Measurements from ENCODE around the gene MLANA.

DNA sequence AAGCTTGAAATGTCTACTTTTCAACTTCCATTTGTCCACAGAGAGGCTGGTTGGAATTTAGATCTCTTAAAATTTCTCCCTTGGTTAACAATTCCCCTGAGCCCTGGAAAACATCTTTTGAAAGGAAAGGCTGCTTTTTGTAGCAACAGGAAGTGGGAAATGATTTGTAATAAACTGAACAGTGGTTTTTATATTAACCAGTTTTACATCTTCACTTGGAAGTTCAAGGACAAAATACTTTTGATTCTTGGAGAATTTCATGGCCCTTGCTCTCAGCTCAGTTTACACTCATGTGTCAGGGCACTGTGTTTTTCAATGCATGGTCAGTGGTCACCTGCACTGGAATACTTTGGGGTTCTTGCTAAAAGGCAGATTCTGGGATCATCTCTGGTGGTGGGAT lies 9.9 kb downstream of the MLANA start:
- TF ChIP-seq, protein P1, sequence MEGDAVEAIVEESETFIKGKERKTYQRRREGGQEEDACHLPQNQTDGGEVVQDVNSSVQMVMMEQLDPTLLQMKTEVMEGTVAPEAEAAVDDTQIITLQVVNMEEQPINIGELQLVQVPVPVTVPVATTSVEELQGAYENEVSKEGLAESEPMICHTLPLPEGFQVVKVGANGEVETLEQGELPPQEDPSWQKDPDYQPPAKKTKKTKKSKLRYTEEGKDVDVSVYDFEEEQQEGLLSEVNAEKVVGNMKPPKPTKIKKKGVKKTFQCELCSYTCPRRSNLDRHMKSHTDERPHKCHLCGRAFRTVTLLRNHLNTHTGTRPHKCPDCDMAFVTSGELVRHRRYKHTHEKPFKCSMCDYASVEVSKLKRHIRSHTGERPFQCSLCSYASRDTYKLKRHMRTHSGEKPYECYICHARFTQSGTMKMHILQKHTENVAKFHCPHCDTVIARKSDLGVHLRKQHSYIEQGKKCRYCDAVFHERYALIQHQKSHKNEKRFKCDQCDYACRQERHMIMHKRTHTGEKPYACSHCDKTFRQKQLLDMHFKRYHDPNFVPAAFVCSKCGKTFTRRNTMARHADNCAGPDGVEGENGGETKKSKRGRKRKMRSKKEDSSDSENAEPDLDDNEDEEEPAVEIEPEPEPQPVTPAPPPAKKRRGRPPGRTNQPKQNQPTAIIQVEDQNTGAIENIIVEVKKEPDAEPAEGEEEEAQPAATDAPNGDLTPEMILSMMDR (tag by site-specific recombination; IDR thresholded peaks at IDR 0.05), result no peak
- TF ChIP-seq SETDB1 (IDR thresholded peaks at IDR 0.05; ENCODE audit: insufficient read length, low read length), result no peak
- TF ChIP-seq, protein P2, sequence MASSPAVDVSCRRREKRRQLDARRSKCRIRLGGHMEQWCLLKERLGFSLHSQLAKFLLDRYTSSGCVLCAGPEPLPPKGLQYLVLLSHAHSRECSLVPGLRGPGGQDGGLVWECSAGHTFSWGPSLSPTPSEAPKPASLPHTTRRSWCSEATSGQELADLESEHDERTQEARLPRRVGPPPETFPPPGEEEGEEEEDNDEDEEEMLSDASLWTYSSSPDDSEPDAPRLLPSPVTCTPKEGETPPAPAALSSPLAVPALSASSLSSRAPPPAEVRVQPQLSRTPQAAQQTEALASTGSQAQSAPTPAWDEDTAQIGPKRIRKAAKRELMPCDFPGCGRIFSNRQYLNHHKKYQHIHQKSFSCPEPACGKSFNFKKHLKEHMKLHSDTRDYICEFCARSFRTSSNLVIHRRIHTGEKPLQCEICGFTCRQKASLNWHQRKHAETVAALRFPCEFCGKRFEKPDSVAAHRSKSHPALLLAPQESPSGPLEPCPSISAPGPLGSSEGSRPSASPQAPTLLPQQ (tag by site-specific recombination; IDR thresholded peaks at IDR 0.05), result no peak
- no peak for TF ChIP-seq ZNF239 (tag by site-specific recombination; IDR thresholded peaks at IDR 0.05)
- TF ChIP-seq, protein P3, sequence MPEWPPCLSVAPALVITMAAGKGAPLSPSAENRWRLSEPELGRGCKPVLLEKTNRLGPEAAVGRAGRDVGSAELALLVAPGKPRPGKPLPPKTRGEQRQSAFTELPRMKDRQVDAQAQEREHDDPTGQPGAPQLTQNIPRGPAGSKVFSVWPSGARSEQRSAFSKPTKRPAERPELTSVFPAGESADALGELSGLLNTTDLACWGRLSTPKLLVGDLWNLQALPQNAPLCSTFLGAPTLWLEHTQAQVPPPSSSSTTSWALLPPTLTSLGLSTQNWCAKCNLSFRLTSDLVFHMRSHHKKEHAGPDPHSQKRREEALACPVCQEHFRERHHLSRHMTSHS (tag by site-specific recombination; IDR thresholded peaks at IDR 0.05), result no peak
- TF ChIP-seq ZNF274 (IDR thresholded peaks at IDR 0.05; ENCODE audit: low read length), result no peak
- no peak for TF ChIP-seq ZNF274 (tag by site-specific recombination; IDR thresholded peaks at IDR 0.05; ENCODE audit: borderline replicate concordance)
- TF ChIP-seq ZNF302 (tag by site-specific recombination; IDR thresholded peaks at IDR 0.05; ENCODE audit: low read depth), result no peak
- no peak for TF ChIP-seq SP7 (tag by site-specific recombination; IDR thresholded peaks at IDR 0.05)
- TF ChIP-seq ZNF558 (tag by site-specific recombination; IDR thresholded peaks at IDR 0.05), result no peak
- no peak for TF ChIP-seq ZNF701 (tag by site-specific recombination; IDR thresholded peaks at IDR 0.05)
- TF ChIP-seq ZNF114 (tag by site-specific recombination; IDR thresholded peaks at IDR 0.05), result no peak

Measured in HEK293 (cell line).